Esophagus squamous epithelium (tissue), 4 donors: Measurements from ENCODE around the gene PRKCZ.

Source experiments
- CTCF ChIP-seq, 6 experiments: fragments of 450-650 bp in 4 of 6; fragments of 200-600 bp in 2 of 6; sonication (generic) in 2 of 6; IDR thresholded peaks; one replicate each; pipeline ENCODE4 v1.5.1; 2016 to 2019; ENCODE audit warnings: antibody characterized with exemption in 6 of 6, mild to moderate bottlenecking in 4 of 6, moderate library complexity in 4 of 6
- POLR2A ChIP-seq, 4 donors: fragments of 450-650 bp; IDR thresholded peaks; one replicate each; pipeline ENCODE4 v1.6.1; 2017; ENCODE audit warnings: antibody characterized with exemption in 4 of 4, mild to moderate bottlenecking in 4 of 4, moderate library complexity in 3 of 4

- TF ChIP-seq CTCF (IDR thresholded peaks at IDR 0.05) (no peak), POLR2A (IDR thresholded peaks at IDR 0.05) (no peak)
Observed at GRCh38 chr1:2224170-2224584, 174.0 kb downstream of the PRKCZ start.
